ENCODE data around the gene NXPE3.

The NXPE3 gene

GRCh38 chr3:101865751-101866509 lies 86.9 kb downstream of the NXPE3 start:
- Histone ChIP-seq H3K9me3 (ENCODE audit: severe bottlenecking) (no peaks in the 10 kb centered on the region), H3K36me3 (no peaks in the 10 kb centered on the region), H3K4me3 (ENCODE audit: low read depth, low read length) (no peak overlapping the region), H3K27me3 (ENCODE audit: insufficient read depth, low read depth, severe bottlenecking) (no peaks in the 10 kb centered on the region), H3K27ac (no peak overlapping the region)
- no peak for DNase-seq
- TF ChIP-seq, protein P1, sequence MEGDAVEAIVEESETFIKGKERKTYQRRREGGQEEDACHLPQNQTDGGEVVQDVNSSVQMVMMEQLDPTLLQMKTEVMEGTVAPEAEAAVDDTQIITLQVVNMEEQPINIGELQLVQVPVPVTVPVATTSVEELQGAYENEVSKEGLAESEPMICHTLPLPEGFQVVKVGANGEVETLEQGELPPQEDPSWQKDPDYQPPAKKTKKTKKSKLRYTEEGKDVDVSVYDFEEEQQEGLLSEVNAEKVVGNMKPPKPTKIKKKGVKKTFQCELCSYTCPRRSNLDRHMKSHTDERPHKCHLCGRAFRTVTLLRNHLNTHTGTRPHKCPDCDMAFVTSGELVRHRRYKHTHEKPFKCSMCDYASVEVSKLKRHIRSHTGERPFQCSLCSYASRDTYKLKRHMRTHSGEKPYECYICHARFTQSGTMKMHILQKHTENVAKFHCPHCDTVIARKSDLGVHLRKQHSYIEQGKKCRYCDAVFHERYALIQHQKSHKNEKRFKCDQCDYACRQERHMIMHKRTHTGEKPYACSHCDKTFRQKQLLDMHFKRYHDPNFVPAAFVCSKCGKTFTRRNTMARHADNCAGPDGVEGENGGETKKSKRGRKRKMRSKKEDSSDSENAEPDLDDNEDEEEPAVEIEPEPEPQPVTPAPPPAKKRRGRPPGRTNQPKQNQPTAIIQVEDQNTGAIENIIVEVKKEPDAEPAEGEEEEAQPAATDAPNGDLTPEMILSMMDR (IDR thresholded peaks at IDR 0.05; ENCODE audit: low read depth, low read length) = no peak

DNA sequence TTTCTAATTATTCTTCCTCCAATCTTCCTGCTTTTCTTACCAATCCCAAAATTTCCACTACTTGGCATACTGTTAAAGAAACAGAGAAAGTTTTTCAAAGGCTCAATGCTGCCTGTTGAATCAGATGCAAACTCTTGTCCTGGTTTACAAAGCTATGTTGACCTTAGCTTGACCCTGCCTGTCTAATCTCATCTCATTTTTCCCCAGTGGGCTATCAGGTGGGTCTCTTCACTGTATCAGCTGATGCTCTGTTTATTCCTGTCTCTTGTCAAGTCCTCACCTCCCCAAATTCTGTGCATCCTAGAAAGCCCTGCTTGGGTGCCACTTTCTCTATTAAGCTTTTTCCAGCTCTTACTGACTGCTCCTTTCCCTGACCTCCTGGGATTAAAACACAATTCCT lies 88.5 kb downstream of the NXPE3 start:
- TF ChIP-seq, protein P1 (IDR thresholded peaks at IDR 0.05; ENCODE audit: low read depth, low read length) = no peak
- Histone ChIP-seq H3K9me3 (ENCODE audit: severe bottlenecking) (no peaks in the 10 kb centered on the region), H3K36me3 (no peaks in the 10 kb centered on the region), H3K27me3 (ENCODE audit: insufficient read depth, low read depth, severe bottlenecking) (no peaks in the 10 kb centered on the region), H3K4me3 (ENCODE audit: low read depth, low read length) (no peak overlapping the region), H3K27ac (no peak overlapping the region)
- DNase-seq = no peak

GRCh38 chr3:101867996-101868395 lies 89.0 kb downstream of the NXPE3 start:
- no peaks in the 10 kb centered on the region for H3K9me3 ChIP-seq (ENCODE audit: severe bottlenecking)
- H3K36me3 ChIP-seq = no peaks in the 10 kb centered on the region
- no peaks in the 10 kb centered on the region for H3K27me3 ChIP-seq (ENCODE audit: insufficient read depth, low read depth, severe bottlenecking)
- H3K4me3 ChIP-seq (ENCODE audit: low read depth, low read length) = no peak overlapping the region
- H3K27ac ChIP-seq = no peak overlapping the region
- no peak for DNase-seq
- TF ChIP-seq, protein P1 (IDR thresholded peaks at IDR 0.05; ENCODE audit: low read depth, low read length) = no peak

DNA sequence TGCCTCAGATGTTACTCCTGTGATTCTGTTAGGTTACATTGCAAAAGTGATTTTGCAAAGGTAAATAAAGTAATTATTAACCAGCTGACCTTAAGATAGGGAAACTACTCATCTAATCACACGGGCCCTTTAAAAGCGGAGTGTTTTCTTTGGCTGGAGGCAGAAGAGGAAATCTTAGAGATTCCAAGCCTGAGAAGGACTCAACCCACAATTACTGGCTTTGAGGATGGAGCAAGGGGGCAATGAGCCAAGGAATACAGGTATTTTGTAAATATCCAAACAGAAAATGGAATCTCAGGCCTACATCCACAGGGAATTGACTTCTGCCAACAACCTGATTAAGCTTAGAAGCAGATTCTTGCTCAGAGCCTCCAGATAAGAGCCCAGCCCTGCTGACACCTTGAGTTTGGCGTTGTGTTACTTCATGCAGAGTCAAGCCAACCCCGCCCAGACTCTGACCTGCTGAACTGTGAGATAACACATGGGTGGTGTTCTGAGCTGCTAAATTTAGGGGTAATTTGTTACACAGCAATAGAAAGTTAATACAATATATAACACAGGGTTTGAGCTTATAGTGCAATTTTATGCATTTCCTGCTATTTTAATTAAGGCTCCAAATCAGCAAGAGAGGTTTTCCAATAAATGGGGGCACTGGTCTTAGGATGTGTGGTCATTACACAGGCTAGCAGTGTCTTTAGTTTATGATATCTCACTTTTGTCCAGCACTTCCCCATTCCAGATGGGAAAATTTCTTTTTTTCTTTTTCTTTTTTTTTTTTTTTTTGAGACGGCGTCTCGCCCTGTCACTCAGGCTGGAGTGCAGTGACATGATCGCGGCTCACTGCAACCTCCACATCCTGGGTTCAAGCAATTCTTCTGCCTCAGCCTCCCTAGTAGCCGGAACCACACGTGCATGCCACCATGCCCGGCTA lies 89.8 kb downstream of the NXPE3 start:
- Histone ChIP-seq H3K9me3 (ENCODE audit: severe bottlenecking) (no peaks in the 10 kb centered on the region), H3K27ac (no peak overlapping the region), H3K36me3 (no peaks in the 10 kb centered on the region), H3K4me3 (ENCODE audit: low read depth, low read length) (no peak overlapping the region), H3K27me3 (ENCODE audit: insufficient read depth, low read depth, severe bottlenecking) (no peaks in the 10 kb centered on the region)
- DNase-seq = no peak
- TF ChIP-seq, protein P1 (IDR thresholded peaks at IDR 0.05; ENCODE audit: low read depth, low read length) = no peak

DNA sequence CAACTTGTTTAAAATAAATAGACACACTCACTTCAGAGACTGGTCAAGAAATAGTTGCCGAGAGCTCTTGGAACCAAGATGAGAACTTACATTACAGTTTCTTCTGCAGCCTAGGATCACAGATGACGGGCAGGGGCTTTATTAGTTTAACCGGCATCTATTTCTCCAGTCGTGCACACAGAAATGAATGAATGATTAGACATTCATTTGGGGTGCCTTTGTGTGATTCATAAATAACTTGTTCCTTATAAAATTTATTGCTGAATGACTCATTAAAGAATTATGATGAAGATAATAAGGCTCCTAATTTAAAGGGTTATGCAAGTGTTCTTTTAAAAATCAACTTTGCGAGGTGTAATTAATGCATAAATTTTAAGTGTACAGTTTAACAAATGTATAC lies 91.1 kb downstream of the NXPE3 start:
- no peak for DNase-seq
- H3K4me3 ChIP-seq (ENCODE audit: low read depth, low read length) = no peak overlapping the region
- H3K27me3 ChIP-seq (ENCODE audit: insufficient read depth, low read depth, severe bottlenecking) = no peaks in the 10 kb centered on the region
- no peaks in the 10 kb centered on the region for H3K36me3 ChIP-seq
- TF ChIP-seq, protein P1 (IDR thresholded peaks at IDR 0.05; ENCODE audit: low read depth, low read length) = no peak
- no peak overlapping the region for H3K27ac ChIP-seq
- no peaks in the 10 kb centered on the region for H3K9me3 ChIP-seq (ENCODE audit: severe bottlenecking)
